BJ (cell line): ENCODE data around the gene PTBP3. TPM values are rescaled to one million over a fixed set of nuclear protein-coding genes. Genes with fewer than 3 reads are reported as not detected.

ENCODE experiments used
- CTCF ChIA-PET: fragments of 350-600 bp; formaldehyde crosslinking; extraction: SDS; loops from one replicate; lab custom pipeline; 2021; ENCODE audit warnings: antibody characterized with exemption, inconsistent platforms; lab: Yijun Ruan, JAX
- POLR2A ChIA-PET: fragments of 300-600 bp; sonication (Branson Sonifier 250); formaldehyde crosslinking; extraction: SDS; loops from one replicate; lab custom pipeline; 2021; ENCODE audit warnings: antibody characterized with exemption; lab: Charles Lee
- DNase-seq: peaks from one replicate; pipeline ENCODE4 v3.0.0-alpha.2; 2011; ENCODE audit warnings: low read depth
- H3K27me3 ChIP-seq: 2 replicates; pipeline ENCODE4 v1.6.0; 2011; ENCODE audit warnings: low read length; ENCODE audit not compliant: control insufficient read depth, insufficient read depth
- H3K36me3 ChIP-seq: 2 replicates; pipeline ENCODE4 v1.5.1; 2011; ENCODE audit warnings: low read length; ENCODE audit not compliant: control insufficient read depth, insufficient read depth
- H3K4me3 ChIP-seq: 2 replicates; pipeline ENCODE4 v1.5.1; 2011; ENCODE audit warnings: low read depth, mild to moderate bottlenecking, control low read depth, low read length
- CTCF ChIP-seq: IDR thresholded peaks from 2 replicates; pipeline ENCODE4 v1.5.1; 2011; ENCODE audit warnings: low read depth, mild to moderate bottlenecking, control low read depth, inconsistent platforms, low read length, moderate library complexity; ENCODE audit not compliant: insufficient read depth
- polyA plus RNA-seq: library from polyadenylated mRNA; depleted of rRNA; stranded (reverse); fragments of >200 nt; gene quantifications from 2 replicates; pipeline ENCODE4 v1.2.3, GENCODE V29; 2011

The PTBP3 gene
- polyA plus RNA-seq, 1 experiment = 44.4 TPM

- H3K4me3 ChIP-seq = no peak overlapping the region
- no peak for TF ChIP-seq CTCF
- CTCF ChIA-PET = no interaction called here
- POLR2A ChIA-PET = interaction anchor here (0.6 kb wide), 1 partner anchor 31 kb away, joined by 3 read pairs; no protein-coding TSS in a partner anchor
- H3K27me3 ChIP-seq = no peaks in the 10 kb centered on the region
- DNase-seq = no peak
- H3K36me3 ChIP-seq = no peaks in the 10 kb centered on the region
Measured at GRCh38 chr9:112301420-112301819, 32.0 kb downstream of the PTBP3 start.

GRCh38 chr9:112299514-112299913 lies 33.9 kb downstream of the PTBP3 start:
- CTCF ChIA-PET = no interaction called here
- POLR2A ChIA-PET = no interaction called here
- DNase-seq = no peak
- no peak for TF ChIP-seq CTCF
- Histone ChIP-seq H3K36me3 (no peaks in the 10 kb centered on the region), H3K4me3 (no peak overlapping the region), H3K27me3 (no peaks in the 10 kb centered on the region)

GRCh38 chr9:112296929-112297328 lies 36.5 kb downstream of the PTBP3 start:
- TF ChIP-seq CTCF = no peak
- CTCF ChIA-PET = no interaction called here
- Histone ChIP-seq H3K4me3 (no peak overlapping the region), H3K36me3 (peaks cover 3% of the 10 kb centered on the region; the same call in 1 of the 2 replicates), H3K27me3 (no peaks in the 10 kb centered on the region)
- POLR2A ChIA-PET = no interaction called here
- no peak for DNase-seq

GRCh38 chr9:112295174-112295573 lies 38.2 kb downstream of the PTBP3 start:
- ChIA-PET CTCF (interaction anchor here (1.0 kb wide), 1 partner anchor 18 kb away, joined by 4 read pairs; no protein-coding TSS in a partner anchor), POLR2A (interaction anchor here (0.7 kb wide), 1 partner anchor 47 kb away, joined by 13 read pairs; no protein-coding TSS in a partner anchor)
- DNase-seq = no peak
- Histone ChIP-seq H3K36me3 (peaks cover 3% of the 10 kb centered on the region; the same call in 1 of the 2 replicates), H3K4me3 (no peak overlapping the region), H3K27me3 (no peaks in the 10 kb centered on the region)
- no peak for TF ChIP-seq CTCF

GRCh38 chr9:112288029-112288428 lies 45.4 kb downstream of the PTBP3 start:
- DNase-seq = no peak
- no peak for TF ChIP-seq CTCF

More at GRCh38 chr9:112288029-112288428, 45.4 kb downstream of the PTBP3 start:
- Histone ChIP-seq H3K36me3 (0 out of 2 replicates have a peak, but pooled peaks cover 1% of the 10 kb centered on the region), H3K4me3 (no peak overlapping the region), H3K27me3 (no peaks in the 10 kb centered on the region)
- ChIA-PET POLR2A (no interaction called here), CTCF (interaction anchor here (0.6 kb wide), 1 partner anchor 654 kb away, joined by 3 read pairs; no protein-coding TSS in a partner anchor)
